HFFc6 (cell line): ENCODE measurements around the gene SHC2. TPM values are rescaled to one million over a fixed set of nuclear protein-coding genes. Genes with fewer than 3 reads are reported as not detected.

ENCODE experiments used
- DNase-seq: peaks from one replicate; pipeline ENCODE4 v3.0.0-alpha.2; 2018
- H3K27ac Mint-ChIP-seq: 2 replicates; pipeline ENCODE4 v1.8.0; 2020; ENCODE audit warnings: mild to moderate bottlenecking, mixed read lengths
- H3K27me3 Mint-ChIP-seq: 2 replicates; pipeline ENCODE4 v1.8.0; 2021; ENCODE audit warnings: mild to moderate bottlenecking, moderate library complexity, mixed read lengths; ENCODE audit not compliant: insufficient read depth
- H3K36me3 Mint-ChIP-seq: 2 replicates; pipeline ENCODE4 v1.8.0; 2021; ENCODE audit warnings: low read depth, mixed read lengths
- H3K4me1 Mint-ChIP-seq: 2 replicates; pipeline ENCODE4 v1.8.0; 2020; ENCODE audit warnings: low read depth, mixed read lengths
- H3K4me3 Mint-ChIP-seq: 2 replicates; pipeline ENCODE4 v1.8.0; 2020; ENCODE audit warnings: mild to moderate bottlenecking, moderate library complexity, mixed read lengths
- H3K9me3 Mint-ChIP-seq: 2 replicates; pipeline ENCODE4 v1.8.0; 2020; ENCODE audit warnings: mild to moderate bottlenecking, mixed read lengths
- CTCF ChIP-seq: fragments of 200-600 bp; sonication (generic); IDR thresholded peaks from 2 replicates; pipeline ENCODE4 v1.5.0; 2021; ENCODE audit warnings: antibody characterized with exemption, mild to moderate bottlenecking
- total RNA-seq, 6 experiments: library from RNA; stranded (reverse); fragmentation: NEBNext Ultra II Directional; extraction: Animal tissue kit (Norgen Biotek cat#: 25700); gene quantifications; 2 replicates in 1 of 6; 3 replicates in 5 of 6; pipeline ENCODE4 v1.2.3, GENCODE V29; 2021

Gene SHC2
- total RNA-seq, 6 experiments from 2014 or later, result not detected

DNA sequence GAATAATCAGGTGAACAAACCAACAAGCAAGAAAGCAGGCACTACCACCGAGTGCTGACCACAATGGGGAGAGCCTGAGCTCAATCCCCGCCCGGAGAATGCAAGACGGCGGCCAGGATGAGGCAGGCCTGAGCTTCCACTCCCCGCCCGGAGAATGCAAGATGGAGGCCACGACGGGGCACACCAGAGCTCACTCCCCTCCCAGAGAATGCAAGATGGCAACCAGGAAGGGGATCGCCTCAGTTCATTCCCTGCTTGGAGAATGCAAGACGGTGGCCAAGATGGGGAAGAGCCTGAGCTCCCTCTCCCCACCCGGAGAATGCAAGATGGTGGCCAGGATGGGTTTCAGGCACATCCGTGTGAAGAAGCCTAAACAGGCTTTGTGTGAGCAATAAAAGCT lies 91.6 kb downstream of the SHC2 start:
- Mint-ChIP-seq H3K4me1 (peaks cover 9% of the 10 kb centered on the region), H3K36me3 (no peaks in the 10 kb centered on the region), H3K9me3 (no peaks in the 10 kb centered on the region), H3K4me3 (no peak overlapping the region), H3K27me3 (peaks cover 55% of the 10 kb centered on the region), H3K27ac (no peak overlapping the region)
- no peak for DNase-seq
- TF ChIP-seq CTCF, result no peak

- no peak for DNase-seq
- H3K9me3 Mint-ChIP-seq, result no peaks in the 10 kb centered on the region
- H3K36me3 Mint-ChIP-seq, result no peaks in the 10 kb centered on the region
- H3K27me3 Mint-ChIP-seq, result peaks cover 54% of the 10 kb centered on the region
- no peak for TF ChIP-seq CTCF
- H3K27ac Mint-ChIP-seq, result no peak overlapping the region
- H3K4me3 Mint-ChIP-seq, result no peak overlapping the region
- peaks cover 9% of the 10 kb centered on the region for H3K4me1 Mint-ChIP-seq
Measured at GRCh38 chr19:368630-369024, 92.2 kb downstream of the SHC2 start.

- Mint-ChIP-seq H3K27ac (no peak overlapping the region), H3K4me1 (peaks cover 9% of the 10 kb centered on the region), H3K4me3 (no peak overlapping the region), H3K27me3 (peaks cover 51% of the 10 kb centered on the region), H3K9me3 (no peaks in the 10 kb centered on the region), H3K36me3 (no peaks in the 10 kb centered on the region)
- DNase-seq, result no peak
- TF ChIP-seq CTCF, result no peak
Measured at GRCh38 chr19:367963-368629, 92.7 kb downstream of the SHC2 start.

DNA sequence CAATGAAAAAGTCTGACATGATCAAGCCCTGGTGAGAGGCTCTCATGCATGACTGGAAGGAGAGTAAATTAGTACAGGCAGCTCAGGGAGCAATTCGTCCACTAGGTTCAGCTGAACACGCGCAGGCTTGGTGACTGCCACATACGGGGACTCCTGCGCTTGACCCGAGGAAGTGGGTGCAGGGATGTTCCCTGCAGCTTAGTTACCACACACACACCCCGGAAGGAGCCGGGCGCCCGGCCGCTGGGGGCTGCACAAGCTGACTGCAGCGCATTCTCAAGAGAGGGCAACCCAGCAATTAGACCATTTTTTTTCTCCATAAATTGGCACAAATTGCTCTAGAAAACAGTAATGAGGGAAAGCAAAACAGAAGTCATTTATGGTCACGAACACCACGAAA lies 93.3 kb downstream of the SHC2 start:
- Mint-ChIP-seq H3K4me3 (no peak overlapping the region), H3K27ac (no peak overlapping the region), H3K36me3 (no peaks in the 10 kb centered on the region), H3K27me3 (peaks cover 45% of the 10 kb centered on the region), H3K9me3 (no peaks in the 10 kb centered on the region), H3K4me1 (peaks cover 9% of the 10 kb centered on the region)
- DNase-seq, result no peak
- no peak for TF ChIP-seq CTCF

DNA sequence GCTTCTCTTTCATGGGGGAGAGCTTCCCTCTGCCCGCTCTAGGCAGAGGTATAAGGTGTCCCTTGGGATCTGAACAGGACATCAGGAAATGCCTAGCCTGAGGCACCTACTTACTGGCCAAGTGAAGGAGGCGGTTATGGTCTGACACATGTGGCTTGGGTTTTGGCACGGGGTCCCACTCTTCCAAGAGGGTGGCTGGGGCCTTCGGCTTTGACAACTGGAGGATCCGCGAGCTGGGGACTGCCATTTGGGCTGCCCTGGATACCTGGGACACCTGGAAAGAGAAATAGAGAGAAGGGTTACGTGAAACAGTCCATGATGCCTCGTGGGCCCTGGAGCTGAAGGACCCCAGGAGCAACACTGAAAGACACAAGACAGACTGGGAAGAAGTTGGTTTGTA lies 93.9 kb downstream of the SHC2 start:
- Mint-ChIP-seq H3K27me3 (peaks cover 39% of the 10 kb centered on the region), H3K9me3 (no peaks in the 10 kb centered on the region), H3K4me3 (no peak overlapping the region)

More for the DNA sequence above, 93.9 kb downstream of the SHC2 start:
- no peak for DNase-seq
- peaks cover 5% of the 10 kb centered on the region for H3K4me1 Mint-ChIP-seq
- H3K27ac Mint-ChIP-seq, result no peak overlapping the region
- no peak for TF ChIP-seq CTCF
- H3K36me3 Mint-ChIP-seq, result no peaks in the 10 kb centered on the region

Other genes with a start within 250 kb of the SHC2 start
- 10 to 100 TPM in 2 of 6 experiments, 1 to 10 TPM in 4; 3.5 to 15.0 (median 4.2) TPM for gene PLPP2, start 169.6 kb downstream of the SHC2 start, total RNA-seq
- gene MIER2, start 116.2 kb downstream of the SHC2 start, total RNA-seq, result 10 to 100 TPM; 31.7 to 42.2 (median 33.4) TPM
- not detected for gene C2CD4C, start 51.9 kb downstream of the SHC2 start, total RNA-seq
- gene MADCAM1, start 35.5 kb upstream of the SHC2 start, total RNA-seq, result under 1 TPM; 0.11 to 0.47 (median 0.21) TPM
- 10 to 100 TPM; 20.2 to 24.7 (median 21.1) TPM for gene TPGS1, start 46.5 kb upstream of the SHC2 start, total RNA-seq
- 10 to 100 TPM; 63.8 to 79.9 (median 64.6) TPM for gene CDC34, start 70.7 kb upstream of the SHC2 start, total RNA-seq
- under 1 TPM in 1 of 6 experiments, not detected in 5; 0.24 TPM for gene GZMM, start 83.0 kb upstream of the SHC2 start, total RNA-seq
- 100 to 1,000 TPM; 422 to 534 (median 465) TPM for gene BSG, start 111.6 kb upstream of the SHC2 start, total RNA-seq
- 1 to 10 TPM; 2.8 to 3.6 (median 3.1) TPM for gene HCN2, start 128.8 kb upstream of the SHC2 start, total RNA-seq
- 10 to 100 TPM; 29.9 to 44.2 (median 34.7) TPM for gene POLRMT, start 172.5 kb upstream of the SHC2 start, total RNA-seq
- gene FGF22, start 178.8 kb upstream of the SHC2 start, total RNA-seq, result under 1 TPM in 2 of 6 experiments, not detected in 4; 0.17 to 0.18 TPM
- 10 to 100 TPM; 35.8 to 39.2 (median 38.2) TPM for gene RNF126, start 202.2 kb upstream of the SHC2 start, total RNA-seq
- 100 to 1,000 TPM in 3 of 6 experiments, 10 to 100 TPM in 3; 97.1 to 123 (median 101) TPM for gene FSTL3, start 215.4 kb upstream of the SHC2 start, total RNA-seq
- gene PRSS57, start 234.4 kb upstream of the SHC2 start, total RNA-seq, result not detected
- under 1 TPM in 2 of 6 experiments, not detected in 4; 0.14 to 0.15 TPM for gene PALM, start 247.9 kb upstream of the SHC2 start, total RNA-seq